HG03432 (cell line): ENCODE measurements around the gene PROS1.
"Not testable (repeated sequence)": the region's sequence is repeated elsewhere in the genome, so short reads cannot be mapped to it uniquely, and the experiment has no call there.

Source experiments
- ATAC-seq: cut with Tn5 transposase; IDR thresholded peaks from one replicate; pipeline ENCODE4 v1.9.1; 2021; ENCODE audit warnings: mild to moderate bottlenecking, moderate library complexity; ENCODE audit not compliant: unreplicated experiment

PROS1 gene

GRCh38 chr3:93878250-93879017 lies 95.3 kb downstream of the PROS1 start:
- not testable (repeated sequence) for ATAC-seq

- not testable (repeated sequence) for ATAC-seq
These were observed 96.3 kb downstream of the PROS1 start for GRCh38 chr3:93877427-93877826.

- ATAC-seq = not testable (repeated sequence)
These were observed 100.3 kb downstream of the PROS1 start for GRCh38 chr3:93873412-93873811.

GRCh38 chr3:93867425-93867824 lies 106.3 kb downstream of the PROS1 start:
- no peak for ATAC-seq

- ATAC-seq = no peak
These were observed 112.7 kb downstream of the PROS1 start for GRCh38 chr3:93861017-93861416.

GRCh38 chr3:93855401-93855800 lies 118.3 kb downstream of the PROS1 start:
- ATAC-seq = no peak

- not testable (repeated sequence) for ATAC-seq
These were observed 121.5 kb downstream of the PROS1 start for GRCh38 chr3:93852228-93852627.

- ATAC-seq = no peak
These were observed 129.7 kb downstream of the PROS1 start for GRCh38 chr3:93843981-93844380.

GRCh38 chr3:93839193-93839592 lies 134.5 kb downstream of the PROS1 start:
- ATAC-seq = not testable (repeated sequence)
